HG03432 (cell line): ENCODE results near the gene COL6A6.

Experiments used
- ATAC-seq: cut with Tn5 transposase; IDR thresholded peaks from one replicate; pipeline ENCODE4 v1.9.1; 2021; ENCODE audit warnings: mild to moderate bottlenecking, moderate library complexity; ENCODE audit not compliant: unreplicated experiment

COL6A6 gene

GRCh38 chr3:130516645-130517512, at the start of gene COL6A6:
COL6A6 (plus strand) TSS chr3:130517177; CDS start chr3:130560365, 43,188 bp downstream.
- ATAC-seq = no peak

GRCh38 chr3:130468311-130468710, 48.7 kb upstream of the COL6A6 start:
- ATAC-seq = no peak

- no peak for ATAC-seq
Measured at GRCh38 chr3:130470126-130470525, 46.9 kb upstream of the COL6A6 start.

- no peak for ATAC-seq
Measured at GRCh38 chr3:130473416-130473815, 43.6 kb upstream of the COL6A6 start.

GRCh38 chr3:130480736-130481135, 36.2 kb upstream of the COL6A6 start:
- ATAC-seq = no peak

- ATAC-seq = no peak
Measured at GRCh38 chr3:130488288-130488687, 28.7 kb upstream of the COL6A6 start.

- ATAC-seq = no peak
Measured at GRCh38 chr3:130488769-130489450, 28.1 kb upstream of the COL6A6 start.

- no peak for ATAC-seq
Measured at GRCh38 chr3:130490241-130490640, 26.7 kb upstream of the COL6A6 start.

- no peak for ATAC-seq
Measured at GRCh38 chr3:130491431-130491830, 25.5 kb upstream of the COL6A6 start.

GRCh38 chr3:130504701-130505100, 12.3 kb upstream of the COL6A6 start:
- no peak for ATAC-seq

GRCh38 chr3:130506031-130506430, 10.9 kb upstream of the COL6A6 start:
- ATAC-seq = no peak

- no peak for ATAC-seq
Measured at GRCh38 chr3:130507746-130508145, 9.2 kb upstream of the COL6A6 start.

- ATAC-seq = no peak
Measured at GRCh38 chr3:130509008-130509407, 8.0 kb upstream of the COL6A6 start.

GRCh38 chr3:130514681-130515080, 2.3 kb upstream of the COL6A6 start:
- ATAC-seq = no peak

- ATAC-seq = no peak
Measured at GRCh38 chr3:130515755-130516154, 1.2 kb upstream of the COL6A6 start.

GRCh38 chr3:130517602-130518001, 625 bp downstream of the COL6A6 start:
- ATAC-seq = no peak

- ATAC-seq = no peak
Measured at GRCh38 chr3:130519754-130520153, 2.8 kb downstream of the COL6A6 start.

GRCh38 chr3:130522399-130522798, 5.4 kb downstream of the COL6A6 start:
- ATAC-seq = no peak

- ATAC-seq = no peak
Measured at GRCh38 chr3:130527426-130527825, 10.4 kb downstream of the COL6A6 start.

- ATAC-seq = no peak
Measured at GRCh38 chr3:130528120-130528519, 11.1 kb downstream of the COL6A6 start.

- ATAC-seq = no peak
Measured at GRCh38 chr3:130529486-130530215, 12.7 kb downstream of the COL6A6 start.
